Measurements from ENCODE around the gene ETFA.
"Not testable (repeated sequence)": the region's sequence is repeated elsewhere in the genome, so short reads cannot be mapped to it uniquely, and the experiment has no call there.

ETFA gene

DNA sequence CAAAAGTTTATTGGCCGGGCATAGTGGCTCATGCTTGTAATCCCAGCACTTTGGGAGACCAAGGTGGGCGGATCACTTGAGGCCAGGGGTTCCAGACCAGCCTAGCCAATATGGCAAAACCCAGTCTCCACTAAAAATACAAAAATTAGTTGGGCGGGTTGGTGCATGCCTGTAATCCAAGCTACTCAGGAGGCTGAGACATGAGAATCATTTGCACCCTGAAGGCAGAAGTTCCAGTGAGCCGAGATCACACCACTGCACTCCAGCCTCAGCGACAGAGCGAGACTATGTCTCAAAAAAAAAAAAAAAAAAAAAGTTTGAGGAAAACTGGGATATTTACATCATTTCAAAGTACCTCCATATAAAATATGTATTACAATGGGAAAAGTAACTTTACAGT lies 40.4 kb downstream of the ETFA start:
- no peak for DNase-seq

DNA sequence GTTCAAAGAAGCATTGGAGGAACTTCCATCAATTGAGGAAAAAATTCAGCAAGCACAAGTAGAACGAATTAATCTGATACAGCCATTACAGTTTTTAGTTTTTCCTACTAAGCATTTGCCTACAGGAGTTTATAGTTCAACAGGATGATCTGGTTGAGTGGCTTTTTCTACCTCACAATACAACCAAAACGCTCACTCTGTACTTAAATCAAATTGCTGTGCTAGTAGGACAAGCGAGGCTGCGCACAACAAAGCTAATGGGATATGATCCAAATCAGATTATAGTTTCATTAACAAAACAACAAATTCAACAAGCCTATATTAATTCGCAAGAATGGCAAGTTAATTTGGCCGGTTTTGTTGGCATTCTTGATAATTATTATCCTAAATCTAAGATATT lies 44.2 kb downstream of the ETFA start:
- no peak for DNase-seq

DNA sequence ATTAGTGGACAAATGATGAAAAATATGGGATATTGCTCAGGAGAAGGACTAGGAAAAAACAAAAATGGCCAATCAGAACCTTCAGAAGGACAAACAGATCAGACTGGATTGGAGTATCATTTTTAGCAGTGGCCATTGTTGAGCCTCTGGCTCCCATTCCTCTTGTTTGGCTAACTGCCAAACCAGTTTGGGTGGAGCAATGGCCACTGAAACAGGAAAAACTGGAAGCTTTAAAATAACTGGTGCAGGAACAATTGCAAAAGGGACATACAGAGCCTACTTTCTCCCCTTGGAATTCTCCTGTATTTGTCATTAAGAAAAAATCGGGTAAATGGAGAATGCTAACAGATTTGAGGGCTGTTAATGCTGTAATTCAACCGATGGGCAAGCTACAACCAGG lies 45.5 kb downstream of the ETFA start:
- DNase-seq = not testable (repeated sequence)

DNA sequence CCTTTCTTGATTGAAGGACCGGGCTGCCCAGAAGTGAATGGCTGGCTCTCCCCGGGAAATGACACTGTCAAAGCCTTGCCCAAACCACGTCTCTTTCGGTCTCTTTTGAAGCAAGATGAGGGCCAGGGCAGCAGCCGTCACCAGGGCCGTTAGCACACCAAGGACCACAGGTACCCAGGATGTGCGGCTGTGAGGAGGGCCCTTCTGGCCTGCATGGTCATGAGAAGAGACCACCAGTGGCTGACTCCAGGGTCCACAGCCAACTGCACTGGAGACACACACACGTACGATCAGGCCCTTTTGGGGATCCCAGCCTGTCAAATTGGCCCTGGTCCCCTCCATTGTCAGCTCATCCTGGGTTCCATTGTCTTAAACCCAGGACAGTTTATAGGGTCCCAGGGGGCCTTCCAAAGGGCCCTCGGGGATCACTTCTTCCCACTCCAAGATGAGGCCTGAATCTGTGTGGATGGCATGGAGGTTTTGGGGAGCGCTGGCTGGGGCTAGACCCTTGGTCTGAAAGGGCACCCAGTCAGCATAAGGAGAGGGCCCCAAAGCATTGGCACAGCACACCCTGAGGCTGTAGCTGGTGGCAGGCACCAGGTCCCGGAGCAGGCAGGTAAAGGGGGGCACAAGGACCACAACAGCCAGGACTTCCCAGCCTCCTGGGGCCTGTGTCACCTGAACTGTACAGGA lies 50.9 kb downstream of the ETFA start:
- no peak for DNase-seq

DNA sequence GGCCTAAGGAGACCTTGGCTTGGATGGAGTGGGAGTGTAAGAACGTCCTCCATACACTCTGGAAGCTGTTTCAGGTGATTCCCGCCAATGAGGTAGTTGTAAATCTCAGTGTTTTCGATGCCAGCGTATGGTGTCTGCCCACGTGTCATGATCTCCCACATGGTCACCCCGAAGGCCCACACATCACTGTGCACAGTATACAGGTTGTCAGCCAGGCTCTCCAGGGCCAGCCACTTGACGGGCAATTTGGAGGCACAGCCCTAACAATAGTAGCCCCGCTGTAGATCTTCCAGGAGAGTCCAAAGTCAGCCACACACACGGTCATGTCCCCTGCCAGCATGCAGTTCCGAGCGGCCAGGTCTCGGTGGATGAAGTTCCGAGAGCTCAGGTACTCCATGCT lies 51.9 kb downstream of the ETFA start:
- no peak for DNase-seq

DNA sequence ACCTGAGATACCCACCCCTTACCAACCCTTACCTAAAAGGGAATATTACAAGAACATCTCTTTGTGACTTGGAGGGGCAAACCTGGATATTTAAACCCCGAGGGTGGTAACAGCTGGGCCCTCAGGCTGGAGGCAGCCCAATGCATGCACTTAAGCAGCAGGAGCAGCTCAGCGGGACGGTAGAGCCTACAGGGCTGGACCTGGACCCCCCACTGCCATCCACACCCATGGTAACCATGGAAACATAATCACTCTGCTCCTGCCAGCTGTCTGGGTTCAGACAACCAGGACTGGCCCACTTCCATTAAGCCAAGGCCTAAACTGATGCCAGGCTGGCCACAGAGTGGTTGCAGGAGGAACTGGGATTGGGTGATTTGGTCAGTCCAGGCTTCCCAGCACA lies 52.8 kb downstream of the ETFA start:
- DNase-seq = no peak

DNA sequence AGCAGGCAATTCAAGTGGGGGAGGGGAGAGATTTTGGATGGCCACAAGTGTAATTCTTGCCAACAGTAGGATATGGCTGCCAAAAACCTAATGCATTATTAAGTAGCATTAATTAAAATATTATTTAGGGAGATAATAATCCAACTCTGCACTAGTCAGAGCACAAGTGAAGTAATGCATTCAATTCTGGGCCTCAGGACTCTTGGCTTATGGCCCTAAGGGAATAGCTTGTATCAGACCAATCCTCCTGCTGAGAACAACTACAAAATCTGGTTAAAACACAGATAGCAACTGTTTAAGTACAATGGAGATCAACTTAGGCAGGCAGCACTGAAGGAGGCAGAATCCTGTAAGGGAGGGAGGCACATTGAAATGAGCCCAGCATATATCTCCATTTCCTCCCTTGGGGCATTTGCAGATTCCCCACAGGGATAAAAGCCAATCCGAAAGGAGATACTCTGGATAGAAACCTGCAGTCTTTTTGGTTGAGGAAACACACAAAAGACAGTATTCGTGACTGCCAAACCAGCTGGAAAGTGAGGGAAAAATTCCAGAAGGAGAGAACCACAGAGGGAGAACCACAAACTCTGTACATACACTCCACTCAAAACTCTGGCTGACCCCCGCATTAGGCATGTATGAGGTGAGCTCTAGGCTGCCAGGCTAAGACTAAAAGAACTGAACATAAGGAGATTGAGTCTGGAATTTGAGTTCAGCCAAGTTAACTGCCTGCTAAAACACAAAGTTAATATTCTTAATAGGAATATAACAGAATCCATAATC lies 57.4 kb downstream of the ETFA start:
- DNase-seq = no peak

DNA sequence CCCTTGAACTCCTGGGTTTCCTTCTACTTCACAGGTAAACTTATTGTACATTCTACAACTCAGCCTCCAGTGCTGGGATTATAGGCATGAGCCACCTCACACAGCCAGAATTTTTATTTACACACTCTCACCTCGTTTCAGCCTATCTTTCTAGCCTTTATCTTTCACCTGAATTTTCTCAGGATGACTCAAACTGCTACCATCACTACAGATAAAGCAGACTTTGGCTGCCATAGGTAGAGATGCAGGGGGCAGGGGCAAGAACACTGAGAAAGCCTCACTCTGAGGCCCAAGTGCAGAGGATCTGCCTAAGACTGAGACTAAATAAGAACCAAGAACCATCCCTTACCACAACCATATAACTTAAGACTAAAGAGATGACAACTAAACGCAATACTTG lies 59.0 kb downstream of the ETFA start:
- no peak for DNase-seq

DNA sequence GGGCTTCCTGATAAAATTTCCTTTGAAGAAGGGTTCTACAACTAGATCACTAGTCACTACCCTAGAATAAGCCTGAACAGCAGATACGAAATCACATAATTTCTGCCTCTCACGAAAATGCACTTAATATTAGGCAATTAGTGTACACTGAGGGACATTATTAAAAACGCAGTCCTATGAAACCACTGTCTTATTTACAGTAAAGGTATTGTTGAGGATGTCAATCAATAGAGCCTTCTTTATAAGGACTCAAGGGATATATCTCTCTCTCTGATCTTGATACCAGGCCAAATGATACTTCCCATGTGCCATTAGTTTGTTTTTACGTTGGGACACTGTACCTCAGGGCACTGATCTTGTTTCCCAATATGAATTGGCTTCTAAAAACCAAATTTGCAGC lies 59.6 kb downstream of the ETFA start:
- no peak for DNase-seq

DNA sequence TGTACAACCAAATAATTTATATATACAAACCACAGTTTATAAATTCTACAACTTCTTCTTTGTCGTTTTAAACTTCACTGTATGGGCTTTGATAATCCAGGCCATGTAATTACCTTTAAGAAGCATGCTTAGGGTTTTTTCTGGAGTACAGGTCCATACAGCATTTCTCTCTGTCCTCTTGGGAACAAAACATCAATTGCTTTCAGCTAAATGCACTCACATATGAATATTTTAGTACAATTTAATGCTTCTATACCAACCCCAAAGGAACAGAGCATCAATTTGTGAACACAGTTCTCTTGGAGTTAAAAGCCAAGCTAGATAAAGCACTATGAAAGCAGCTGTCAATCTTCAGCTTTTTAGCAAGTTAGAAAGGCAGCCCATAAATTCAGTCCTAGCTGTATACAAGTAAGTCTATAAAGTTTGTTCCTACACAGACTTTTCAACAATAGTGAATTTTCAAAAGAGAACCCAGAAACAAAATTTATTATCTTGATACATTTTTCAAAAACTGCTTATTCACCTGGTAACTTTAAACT lies 66.1 kb downstream of the ETFA start:
- DNase-seq = no peak

DNA sequence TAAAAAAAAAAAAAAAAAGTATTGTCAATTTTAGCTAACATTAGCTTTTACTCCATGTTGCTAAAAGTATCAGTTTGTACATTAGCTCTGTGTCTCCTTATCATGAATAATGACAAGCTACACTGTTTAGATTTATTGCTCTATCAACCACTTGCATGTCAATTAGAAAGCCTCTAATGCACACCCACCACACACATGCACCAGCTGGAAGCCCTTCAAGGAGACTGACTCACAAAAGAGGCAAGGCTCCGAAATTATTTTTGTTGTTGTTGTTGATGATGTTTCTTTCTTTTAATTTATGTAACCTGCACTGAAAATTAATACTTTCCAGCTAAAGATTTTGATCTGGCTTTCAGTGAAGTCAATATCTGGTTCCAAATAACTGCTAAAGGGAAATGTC lies 71.5 kb downstream of the ETFA start:
- DNase-seq = no peak

DNA sequence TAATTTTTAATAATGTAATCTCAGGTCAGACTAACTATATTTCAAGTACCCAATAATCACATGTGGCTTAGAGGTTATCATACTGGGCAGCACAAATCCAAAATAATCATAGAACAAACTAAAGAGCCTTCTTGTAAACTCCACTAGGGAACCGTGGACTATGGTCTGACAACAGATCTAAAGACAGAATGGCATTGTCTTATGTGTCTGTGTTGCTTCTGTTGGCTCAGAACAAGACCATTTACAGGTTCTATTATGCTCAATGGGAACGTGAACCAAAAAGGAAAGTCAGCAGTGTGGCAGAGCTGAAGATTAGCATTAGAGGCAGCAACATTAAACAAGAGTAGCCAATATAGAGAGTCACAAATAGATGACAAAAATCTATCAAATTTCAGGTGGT lies 74.9 kb downstream of the ETFA start:
- no peak for DNase-seq

DNA sequence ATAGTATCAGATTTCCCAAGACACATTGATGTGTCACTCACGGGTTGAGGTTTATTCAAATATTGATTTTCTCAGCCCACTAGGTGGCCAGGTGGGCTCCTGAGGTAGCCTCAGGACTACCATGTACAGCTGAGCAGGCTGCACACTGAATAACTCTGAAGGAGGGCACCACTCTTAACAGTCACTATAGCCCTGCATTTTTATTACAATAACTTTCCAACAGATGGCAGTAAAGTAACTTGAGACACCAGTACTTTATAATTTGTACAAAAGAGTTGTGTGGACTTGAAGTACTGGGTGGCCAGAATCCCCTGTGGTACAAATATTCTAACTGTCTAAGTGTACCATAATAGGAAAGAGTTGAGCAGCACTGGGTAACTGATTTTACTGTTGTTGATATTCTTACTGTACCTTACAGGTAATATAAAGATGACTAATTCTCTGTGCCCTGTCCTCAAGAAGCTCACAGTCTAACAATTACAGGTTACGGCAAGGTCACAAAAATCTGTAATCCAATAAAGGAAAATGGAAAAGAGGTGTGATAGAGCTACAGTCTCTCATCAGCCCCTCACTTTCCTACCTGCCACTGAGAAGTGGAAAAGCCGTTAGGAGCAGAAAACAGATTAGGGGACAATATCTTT lies 76.0 kb downstream of the ETFA start:
- no peak for DNase-seq

DNA sequence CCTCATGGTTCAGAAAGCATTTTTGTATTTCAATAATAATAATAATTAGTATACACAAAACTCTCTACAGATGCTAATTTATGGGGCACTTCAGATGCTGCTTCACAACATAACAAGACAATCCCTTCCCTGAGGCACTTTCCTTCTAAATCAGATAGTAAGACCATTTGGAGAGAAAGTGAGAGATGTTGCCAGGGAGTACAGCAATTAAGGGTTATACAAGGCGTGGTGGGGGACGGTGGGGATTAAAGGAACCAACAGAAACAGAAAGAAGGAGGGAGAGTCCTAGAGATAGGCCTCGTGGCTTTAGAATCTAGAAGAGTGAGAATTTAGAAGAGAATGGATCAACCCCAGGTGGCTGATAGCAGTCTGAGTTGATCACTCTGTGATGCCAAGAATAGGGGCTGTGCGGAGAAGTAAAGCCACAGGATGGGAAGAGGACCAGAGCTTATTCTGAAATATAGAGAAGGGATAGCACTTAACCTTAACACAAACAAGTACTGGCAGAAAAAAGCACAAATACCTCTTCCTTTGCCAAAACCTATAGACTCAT lies 76.9 kb downstream of the ETFA start:
- DNase-seq = no peak

DNA sequence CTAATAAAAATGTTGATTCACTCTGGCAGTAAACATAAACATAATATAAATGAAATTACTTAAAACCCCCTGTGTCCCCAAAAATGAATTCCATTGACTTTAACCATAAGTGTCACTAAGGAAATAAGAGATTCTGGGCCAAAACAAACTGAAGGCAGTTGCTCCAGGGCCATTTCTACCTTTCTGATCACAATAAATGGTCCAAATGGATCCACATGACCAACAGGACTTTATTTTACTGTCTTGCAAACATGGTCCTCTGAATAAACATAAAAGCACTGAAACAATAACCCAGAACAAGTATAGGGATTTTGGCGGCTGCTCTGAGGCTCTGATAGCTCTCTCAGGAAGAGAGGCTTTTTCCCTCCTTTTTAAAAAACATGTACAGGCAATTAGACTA lies 77.3 kb downstream of the ETFA start:
- no peak for DNase-seq

DNA sequence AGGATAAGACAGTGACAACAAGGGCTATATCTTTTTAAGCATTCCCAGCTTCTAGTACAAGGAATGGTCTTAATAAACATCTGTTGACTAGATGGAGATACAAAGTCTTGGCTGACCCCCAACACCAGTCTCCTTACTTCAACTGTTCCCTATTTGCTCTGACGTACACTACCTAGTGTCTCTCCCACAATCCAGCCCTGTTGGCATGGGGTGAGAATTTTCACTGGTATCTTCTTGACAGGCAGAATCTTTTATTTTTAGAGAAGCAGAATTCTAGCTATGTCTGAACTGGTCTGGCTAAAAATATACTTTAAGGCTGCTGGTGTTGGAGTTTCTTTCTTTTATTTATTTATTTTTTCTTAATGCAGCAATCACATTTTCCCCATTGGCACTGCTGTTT lies 82.0 kb downstream of the ETFA start:
- DNase-seq = no peak

DNA sequence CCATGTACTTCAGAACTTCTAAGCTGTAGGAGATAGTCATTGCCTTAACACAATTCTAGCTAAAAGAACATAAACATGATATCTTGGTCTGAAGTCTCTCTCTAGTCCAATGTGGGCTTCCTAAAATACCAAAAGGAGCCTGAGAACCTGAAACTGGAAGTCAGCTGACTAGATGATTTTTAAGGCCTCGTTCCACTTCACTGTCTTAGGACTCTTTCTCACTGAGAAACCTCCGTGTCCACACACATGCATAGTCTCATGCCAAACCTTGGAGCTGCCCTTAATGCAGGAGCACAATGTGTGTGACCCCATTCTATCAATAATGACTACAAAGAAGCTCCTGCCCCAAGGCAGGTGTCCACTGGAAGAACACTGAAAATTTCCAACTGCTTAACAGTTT lies 87.7 kb downstream of the ETFA start:
- no peak for DNase-seq

DNA sequence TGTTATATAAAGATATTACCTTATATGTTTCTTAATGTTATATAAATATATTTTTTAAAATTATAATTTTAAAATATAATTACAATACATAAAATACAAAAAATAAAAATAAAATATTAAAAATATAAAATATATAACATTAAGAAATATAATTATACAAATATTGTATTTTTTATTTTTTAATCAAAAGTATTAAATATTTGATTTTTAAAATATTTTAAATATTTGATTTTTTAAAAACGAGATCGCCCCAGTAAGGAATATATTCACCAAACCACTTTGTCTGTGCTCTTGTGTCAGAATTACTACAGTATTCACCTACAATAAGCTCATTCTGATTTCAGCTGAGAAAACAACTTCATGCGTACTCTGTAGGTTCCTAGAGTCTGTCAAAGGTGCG lies 89.1 kb downstream of the ETFA start:
- DNase-seq = no peak

DNA sequence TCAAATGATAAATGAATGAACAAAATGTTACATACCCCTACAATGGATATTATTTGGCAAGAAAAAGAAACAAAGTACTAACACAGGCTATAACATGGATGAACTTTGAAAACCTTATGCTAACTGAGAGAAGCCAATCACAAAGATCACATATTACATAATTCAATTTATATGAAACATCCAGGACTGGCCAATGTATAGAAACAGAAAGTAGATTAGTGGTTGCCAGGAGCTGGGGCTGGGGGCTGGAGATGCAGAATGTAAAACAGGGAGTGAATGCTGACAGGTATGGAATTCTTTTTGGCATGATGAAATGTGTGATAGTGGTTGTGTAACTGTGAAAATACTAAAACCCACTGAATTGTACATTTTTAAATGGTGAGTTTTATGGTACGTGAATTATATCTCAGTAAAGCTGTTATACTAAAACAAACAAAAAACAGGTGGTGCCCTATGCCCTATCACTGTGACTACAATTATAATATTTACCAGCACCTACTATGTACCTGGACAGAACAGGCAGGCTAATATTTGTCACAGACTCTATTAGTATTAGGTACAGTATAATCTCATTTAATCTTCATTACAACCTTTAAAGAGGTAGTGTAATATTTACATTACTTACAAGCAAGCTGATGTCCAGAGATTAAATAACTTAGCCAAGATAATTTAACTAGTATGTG lies 90.0 kb downstream of the ETFA start:
- no peak for DNase-seq

DNA sequence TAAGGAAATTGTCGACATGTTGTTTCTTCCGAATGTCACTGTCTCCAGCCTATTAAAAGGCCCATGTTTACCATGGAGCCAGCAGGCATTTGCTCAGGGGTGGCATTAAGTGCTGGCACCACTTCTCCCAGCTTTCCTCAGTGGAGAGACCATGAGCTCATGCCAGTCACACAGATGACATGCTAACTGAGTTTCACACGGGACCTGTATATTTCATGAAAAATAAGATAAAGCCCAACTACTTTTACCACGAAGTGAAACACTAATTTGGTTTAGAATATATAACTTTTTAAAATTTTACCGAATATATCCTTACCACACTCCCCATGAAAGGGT lies 93.4 kb downstream of the ETFA start:
- no peak for DNase-seq

DNA sequence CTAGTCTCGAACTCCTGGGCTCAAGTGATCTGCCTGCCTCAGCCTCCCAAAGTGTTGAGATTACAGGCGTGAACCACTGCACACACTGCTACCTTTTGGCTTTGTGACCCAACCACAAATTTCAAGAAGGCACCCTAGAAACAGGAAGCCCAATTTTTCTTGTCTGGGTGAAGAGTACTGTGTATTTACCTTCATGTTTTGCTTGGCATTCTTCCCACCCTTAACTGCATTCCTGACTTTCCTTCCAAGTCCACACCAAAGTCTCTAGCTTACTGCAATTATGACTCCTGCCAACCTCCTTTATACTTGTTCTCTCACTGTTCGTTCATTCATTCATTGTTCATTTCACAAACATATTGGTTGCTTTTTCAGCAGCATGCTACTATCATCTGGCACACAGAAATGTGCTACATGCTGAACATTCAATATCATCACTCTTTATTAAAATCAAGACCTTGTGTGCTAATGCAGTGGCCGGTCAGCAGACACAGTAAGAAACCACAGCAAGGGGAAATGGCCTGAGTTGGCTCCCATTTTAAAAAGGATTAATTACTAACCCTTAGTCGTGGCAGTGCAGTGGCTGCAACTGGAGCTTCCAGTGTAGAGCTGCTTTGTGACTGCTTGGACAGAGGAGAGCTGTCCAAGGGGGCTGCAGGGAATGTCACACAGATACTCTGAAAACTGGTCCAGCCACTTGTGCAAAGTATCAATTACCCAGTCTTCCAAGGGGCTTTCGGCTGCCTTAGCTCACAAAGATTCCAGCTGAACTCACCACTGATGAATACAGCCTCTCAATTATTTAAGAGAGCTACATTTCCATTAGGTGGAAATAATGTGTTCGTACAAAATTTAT lies 94.0 kb downstream of the ETFA start:
- DNase-seq = no peak

DNA sequence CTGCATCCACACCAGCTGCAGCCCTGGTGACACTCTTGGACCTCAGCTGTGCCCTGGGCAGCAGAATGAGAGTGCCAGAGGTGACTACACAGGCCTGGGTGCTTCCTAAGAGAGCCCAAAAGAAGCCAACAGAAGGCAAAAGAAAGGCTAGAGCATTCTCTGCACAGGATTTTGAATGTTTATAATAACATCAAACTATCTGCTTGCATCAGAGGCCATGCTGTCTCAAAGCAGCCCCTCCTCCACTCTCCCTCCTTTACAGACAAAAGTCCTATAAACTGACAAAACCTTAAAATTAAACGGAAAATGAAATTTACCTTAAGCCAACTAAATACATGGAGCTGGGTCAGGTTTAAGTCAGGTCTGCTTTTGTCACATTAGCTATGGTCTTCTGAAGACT lies 95.6 kb downstream of the ETFA start:
- DNase-seq = no peak

Measured in activated CD4-positive, CD25-positive, alpha-beta regulatory T cell treated with anti-CD3 and anti-CD28 coated beads, Interleukin-2, amount 50 U/mL, for 72 hours (primary cell).